PC-3 (cell line): ENCODE data around the gene CYTIP. TPM values are rescaled to one million over a fixed set of nuclear protein-coding genes. Genes with fewer than 3 reads are reported as not detected.

Experiments
- ATAC-seq: fragments of 200-7000 bp; cut with Tn5 transposase; 2 replicates; pipeline ENCODE4 v1.9.1; 2020; ENCODE audit warnings: mild to moderate bottlenecking, moderate library complexity
- BruUV-seq: library from RNA; stranded (reverse); fragments of 400-500 nt; replicated peaks from 2 replicates; lab custom pipeline; 2021; lab: Mats Ljungman, UMichigan
- CTCF ChIA-PET: fragments of 300-600 bp; sonication (Branson Sonifier 250); formaldehyde crosslinking; loops from one replicate; lab custom pipeline; 2022; ENCODE audit warnings: antibody characterized with exemption; lab: Charles Lee
- POLR2A ChIA-PET: fragments of 300-600 bp; sonication (Branson Sonifier 250); formaldehyde crosslinking; loops from one replicate; lab custom pipeline; 2022; ENCODE audit warnings: antibody characterized with exemption; ENCODE audit not compliant: unreplicated experiment; lab: Charles Lee
- DNase-seq: peaks from one replicate; pipeline ENCODE4 v3.0.0-alpha.2; 2015
- H2AFZ ChIP-seq: fragments of 300-600 bp; sonication (generic); 2 replicates; pipeline ENCODE4 v1.6.0; 2016; ENCODE audit warnings: antibody characterized with exemption, low read length
- H3F3A ChIP-seq: fragments of 300-600 bp; sonication (generic); one replicate; pipeline ENCODE4 v1.6.0; 2017; ENCODE audit warnings: antibody characterized with exemption, low read length, control low read depth, mild to moderate bottlenecking; ENCODE audit not compliant: unreplicated experiment
- H3K27ac ChIP-seq: fragments of 300-600 bp; sonication (generic); 2 replicates; pipeline ENCODE4 v1.5.1; 2016; ENCODE audit warnings: mild to moderate bottlenecking, low read length
- H3K27me3 ChIP-seq: fragments of 300-600 bp; sonication (generic); 2 replicates; pipeline ENCODE4 v1.6.1; 2016; ENCODE audit warnings: low read length, mixed read lengths
- H3K36me3 ChIP-seq: fragments of 300-600 bp; sonication (generic); 2 replicates; pipeline ENCODE4 v1.6.1; 2016; ENCODE audit warnings: low read depth, mixed run types, low read length, mixed read lengths
- H3K4me1 ChIP-seq: fragments of 300-600 bp; sonication (generic); 2 replicates; pipeline ENCODE4 v1.5.1; 2016; ENCODE audit warnings: low read length; ENCODE audit not compliant: insufficient read depth
- H3K4me2 ChIP-seq: fragments of 300-600 bp; sonication (generic); 2 replicates; pipeline ENCODE4 v1.6.0; 2016; ENCODE audit warnings: low read length
- H3K4me3 ChIP-seq: fragments of 300-600 bp; sonication (generic); 2 replicates; pipeline ENCODE4 v1.5.1; 2016; ENCODE audit warnings: mild to moderate bottlenecking, low read length, mixed read lengths
- H3K79me2 ChIP-seq: fragments of 300-600 bp; sonication (generic); 2 replicates; pipeline ENCODE4 v1.6.1; 2017; ENCODE audit warnings: low read length, mixed read lengths
- H3K9ac ChIP-seq: fragments of 300-600 bp; sonication (generic); 2 replicates; pipeline ENCODE4 v1.6.0; 2016; ENCODE audit warnings: mild to moderate bottlenecking, low read length
- H3K9me2 ChIP-seq: fragments of 300-600 bp; sonication (generic); replicated peaks from 2 replicates; pipeline ENCODE4 v1.6.1; 2016; ENCODE audit warnings: mixed run types, low read length, mixed read lengths
- H3K9me3 ChIP-seq: fragments of 300-600 bp; sonication (generic); 2 replicates; pipeline ENCODE4 v1.6.1; 2016; ENCODE audit warnings: low read length, mixed read lengths
- H4K20me1 ChIP-seq: fragments of 300-600 bp; sonication (generic); 2 replicates; pipeline ENCODE4 v1.6.1; 2016; ENCODE audit warnings: low read length, mixed read lengths
- CTCF ChIP-seq: fragments of 300-600 bp; sonication (generic); conservative IDR thresholded peaks from 2 replicates; pipeline ENCODE4 v1.5.1; 2017; ENCODE audit warnings: antibody characterized with exemption, low read depth, mild to moderate bottlenecking, low read length
- EZH2 ChIP-seq: fragments of 300-600 bp; sonication (generic); IDR thresholded peaks from one replicate; pipeline ENCODE4 v1.6.1; 2017; ENCODE audit warnings: antibody characterized with exemption, mild to moderate bottlenecking, low read length; ENCODE audit not compliant: unreplicated experiment
- EZH2phosphoT487 ChIP-seq: fragments of 300-600 bp; sonication (generic); IDR thresholded peaks from 2 replicates; pipeline ENCODE4 v1.6.1; 2018; ENCODE audit warnings: mild to moderate bottlenecking, antibody characterized with exemption, low read length, borderline replicate concordance
- intact Hi-C: fragments of 100-400 bp; cut with micrococcal nuclease; formaldehyde crosslinking; loops from 2 replicates; pipeline ENCODE4 v1.9.0; 2023
- total RNA-seq: library from RNA; depleted of rRNA; stranded (reverse); fragments of >200 nt; gene quantifications from 2 replicates; pipeline ENCODE4 v1.2.3, GENCODE V29; 2014

Gene CYTIP
- total RNA-seq, 1 experiment from 2014 or later, result 0.26 TPM

- ChIA-PET POLR2A (interaction anchor here (0.6 kb wide), 1 partner anchor 1091 kb away, joined by 4 read pairs; no protein-coding TSS in a partner anchor), CTCF (no interaction called here)
- Histone ChIP-seq H2AFZ (no peak overlapping the region), H3K9me2 (no peaks in the 10 kb centered on the region), H3K27me3 (no peaks in the 10 kb centered on the region), H3K27ac (no peak overlapping the region), H3K9me3 (no peaks in the 10 kb centered on the region), H3K4me2 (no peak overlapping the region), H3K36me3 (no peaks in the 10 kb centered on the region), H3F3A (no peaks in the 10 kb centered on the region), H3K9ac (no peak overlapping the region), H3K4me3 (no peak overlapping the region), H4K20me1 (no peaks in the 10 kb centered on the region), H3K4me1 (no peaks in the 10 kb centered on the region), H3K79me2 (no peaks in the 10 kb centered on the region)
- TF ChIP-seq CTCF, result no peak
- no peak for TF ChIP-seq EZH2
- ATAC-seq (no peak), DNase-seq (no peak)
- intact Hi-C loops, result no loop called here
- BruUV-seq, result no TSS peak
These were observed 10.5 kb downstream of the CYTIP start for GRCh38 chr2:157433394-157433793.

- H3K36me3 ChIP-seq, result no peaks in the 10 kb centered on the region
- no peaks in the 10 kb centered on the region for H3K9me3 ChIP-seq
- intact Hi-C loops, result no loop called here
- TF ChIP-seq EZH2, result no peak
- TF ChIP-seq CTCF, result no peak
- no peak for TF ChIP-seq EZH2phosphoT487
- H4K20me1 ChIP-seq, result no peaks in the 10 kb centered on the region
- no peak overlapping the region for H3K27ac ChIP-seq
- H3K79me2 ChIP-seq, result no peaks in the 10 kb centered on the region
- no peak overlapping the region for H3K4me3 ChIP-seq
- H3K4me1 ChIP-seq, result no peaks in the 10 kb centered on the region
- H2AFZ ChIP-seq, result no peak overlapping the region
- BruUV-seq, result no TSS peak
- ATAC-seq (no peak), DNase-seq (no peak)
- H3K27me3 ChIP-seq, result no peaks in the 10 kb centered on the region
- ChIA-PET CTCF (no interaction called here), POLR2A (interaction anchor here (0.6 kb wide), 1 partner anchor 101 kb away, joined by 6 read pairs; no protein-coding TSS in a partner anchor)
- H3K9me2 ChIP-seq, result no peaks in the 10 kb centered on the region
- H3K9ac ChIP-seq, result no peak overlapping the region
- H3K4me2 ChIP-seq, result no peak overlapping the region
- no peaks in the 10 kb centered on the region for H3F3A ChIP-seq
These were observed 11.3 kb downstream of the CYTIP start for GRCh38 chr2:157432475-157433106.

- DNase-seq (no peak), ATAC-seq (no peak)
- Histone ChIP-seq H4K20me1 (no peaks in the 10 kb centered on the region), H3K9me3 (no peaks in the 10 kb centered on the region), H3K27ac (no peak overlapping the region), H3K79me2 (no peaks in the 10 kb centered on the region), H2AFZ (no peak overlapping the region), H3K27me3 (no peaks in the 10 kb centered on the region), H3K9ac (no peak overlapping the region), H3K4me2 (no peak overlapping the region), H3K36me3 (no peaks in the 10 kb centered on the region), H3K9me2 (no peaks in the 10 kb centered on the region), H3K4me3 (no peak overlapping the region), H3K4me1 (no peaks in the 10 kb centered on the region), H3F3A (no peaks in the 10 kb centered on the region)
- ChIA-PET CTCF (no interaction called here), POLR2A (no interaction called here)
- TF ChIP-seq EZH2 (no peak), CTCF (no peak), EZH2phosphoT487 (no peak)
- BruUV-seq, result no TSS peak
- intact Hi-C loops, result no loop called here
These were observed 12.7 kb downstream of the CYTIP start for GRCh38 chr2:157431176-157431575.
